Activated CD4-positive, CD25-positive, alpha-beta regulatory T cell treated with anti-CD3 and anti-CD28 coated beads, Interleukin-2, amount 50 U/mL, for 24 hours (primary cell): ENCODE measurements around the gene SNAPC4.
A peak's percentile ranks its signal among the peaks of the same experiment; 100 is the strongest.
"Not testable (repeated sequence)": the region's sequence is repeated elsewhere in the genome, so short reads cannot be mapped to it uniquely, and the experiment has no call there.

Source experiments
- ATAC-seq, 2 donors: fragments of 150-1000 bp; cut with Tn5 transposase; one replicate each; pipeline ENCODE4 v1.10.0; 2021; ENCODE audit warnings: mild to moderate bottlenecking in 1 of 2, moderate library complexity in 1 of 2

Gene SNAPC4

DNA sequence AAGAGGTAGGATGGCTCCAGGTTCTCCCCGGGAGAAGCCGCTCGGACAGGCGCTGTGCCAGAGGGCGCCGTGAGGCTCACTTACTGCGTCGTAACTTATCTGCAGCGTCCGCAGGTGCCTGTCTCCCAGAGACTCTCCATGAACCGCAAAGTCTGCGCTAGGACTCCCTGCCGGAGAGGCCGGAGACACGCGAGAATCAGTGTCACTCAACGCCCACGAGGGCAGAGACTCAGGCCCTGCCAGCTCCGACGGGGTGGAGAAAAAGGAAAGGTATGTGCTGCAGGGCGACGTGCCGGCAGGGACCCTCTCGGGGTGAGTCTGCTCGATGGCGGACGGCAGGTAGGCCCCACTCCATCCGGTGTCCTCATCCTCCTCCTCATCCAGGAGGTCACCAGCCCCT is 7.1 kb upstream of the SNAPC4 start:
- not testable (repeated sequence) for ATAC-seq

DNA sequence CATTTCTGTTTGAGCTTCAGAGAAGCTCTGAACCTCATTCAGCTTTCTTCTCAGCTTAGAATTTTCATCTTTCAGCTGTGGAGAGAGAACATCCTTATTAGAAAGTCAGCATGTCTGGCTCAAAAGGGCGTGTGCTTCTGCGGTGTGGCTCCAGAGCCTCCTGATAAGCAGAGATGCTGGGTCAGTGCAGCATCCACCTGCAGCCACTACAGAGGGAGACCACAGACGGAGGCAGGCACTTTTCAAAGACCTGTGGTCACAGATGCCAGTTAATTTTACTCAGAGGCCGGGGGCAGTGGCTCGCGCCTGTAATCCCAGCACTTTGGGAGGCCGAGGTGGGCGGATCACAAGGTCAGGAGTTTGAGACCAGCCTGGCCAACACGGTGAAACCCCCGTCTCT is 5.9 kb upstream of the SNAPC4 start:
- not testable (repeated sequence) for ATAC-seq

- ATAC-seq, result no peak
These were observed 5.5 kb upstream of the SNAPC4 start for GRCh38 chr9:136405481-136405880.

DNA sequence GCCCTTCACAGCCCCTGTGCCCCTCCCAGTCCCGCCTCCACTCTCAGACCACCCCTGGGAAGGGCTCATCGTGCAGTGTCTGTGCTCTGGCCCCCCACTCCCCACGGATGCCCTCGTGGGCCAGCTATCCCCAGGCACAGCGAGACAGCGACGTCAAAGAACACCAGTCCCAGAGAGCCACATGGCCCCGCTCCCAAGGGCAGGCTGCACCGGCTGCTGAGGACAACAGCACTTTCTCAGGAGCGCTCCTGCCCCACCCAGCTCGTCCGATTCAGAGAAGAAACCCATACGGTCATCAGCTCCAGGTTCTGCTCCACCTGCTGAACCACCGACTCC is 4.8 kb upstream of the SNAPC4 start:
- ATAC-seq, result no peak

- peak; percentile 31 to 40 for ATAC-seq
These were observed 4.2 kb upstream of the SNAPC4 start for GRCh38 chr9:136403915-136404800.

DNA sequence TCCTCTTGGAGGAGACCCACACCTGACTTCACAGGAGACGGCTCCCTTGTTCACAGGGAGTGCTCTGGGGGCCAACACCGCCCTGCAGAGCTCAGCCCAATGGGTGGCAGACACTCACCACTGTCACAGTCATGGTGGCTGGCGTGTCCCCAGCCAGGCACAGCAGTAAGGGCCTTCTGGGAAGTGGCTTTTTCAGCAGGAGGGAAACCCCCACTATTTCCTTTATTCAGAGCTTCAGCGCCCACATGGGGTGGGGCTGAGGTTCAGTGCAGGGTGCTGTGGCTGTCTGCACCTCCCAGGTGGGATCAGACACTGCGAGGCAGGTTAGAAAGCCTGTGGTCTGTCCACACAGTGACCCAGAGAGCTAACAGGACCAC is 3.6 kb upstream of the SNAPC4 start:
- ATAC-seq, result peak; percentile 81

GRCh38 chr9:136402067-136402466 is 2.1 kb upstream of the SNAPC4 start:
- ATAC-seq, result no peak

GRCh38 chr9:136401173-136401922 is 1.4 kb upstream of the SNAPC4 start:
- ATAC-seq, result no peak

- ATAC-seq, result peak; percentile 18 to 31
These were observed 563 bp downstream of the SNAPC4 start for GRCh38 chr9:136399176-136400037.

GRCh38 chr9:136398286-136398685 is 1.7 kb downstream of the SNAPC4 start:
- no peak for ATAC-seq

- no peak for ATAC-seq
These were observed 2.3 kb downstream of the SNAPC4 start for GRCh38 chr9:136397643-136398042.

DNA sequence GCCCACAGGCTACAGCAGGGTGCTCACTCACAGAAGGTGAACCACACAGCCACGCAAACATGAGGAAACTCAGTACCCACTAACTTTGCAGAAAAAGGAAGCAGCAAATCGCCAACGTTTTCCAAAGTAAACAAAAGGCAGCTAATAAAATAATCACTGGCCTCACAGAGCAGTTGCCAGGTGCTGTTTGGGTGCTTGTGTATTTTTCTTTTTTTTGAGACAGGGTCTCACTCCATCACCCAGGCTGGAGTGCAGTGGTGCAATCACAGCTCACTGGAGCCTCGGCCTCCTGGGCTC is 3.8 kb downstream of the SNAPC4 start:
- ATAC-seq, result no peak

- ATAC-seq, result no peak
These were observed 4.4 kb downstream of the SNAPC4 start for GRCh38 chr9:136395345-136396218.

GRCh38 chr9:136395020-136395340 is 5.0 kb downstream of the SNAPC4 start:
- ATAC-seq, result no peak

GRCh38 chr9:136394312-136395019 is 5.5 kb downstream of the SNAPC4 start:
- ATAC-seq, result no peak

- no peak for ATAC-seq
These were observed 6.4 kb downstream of the SNAPC4 start for GRCh38 chr9:136393531-136393930.

GRCh38 chr9:136392538-136393449 is 7.2 kb downstream of the SNAPC4 start:
- ATAC-seq, result no peak

DNA sequence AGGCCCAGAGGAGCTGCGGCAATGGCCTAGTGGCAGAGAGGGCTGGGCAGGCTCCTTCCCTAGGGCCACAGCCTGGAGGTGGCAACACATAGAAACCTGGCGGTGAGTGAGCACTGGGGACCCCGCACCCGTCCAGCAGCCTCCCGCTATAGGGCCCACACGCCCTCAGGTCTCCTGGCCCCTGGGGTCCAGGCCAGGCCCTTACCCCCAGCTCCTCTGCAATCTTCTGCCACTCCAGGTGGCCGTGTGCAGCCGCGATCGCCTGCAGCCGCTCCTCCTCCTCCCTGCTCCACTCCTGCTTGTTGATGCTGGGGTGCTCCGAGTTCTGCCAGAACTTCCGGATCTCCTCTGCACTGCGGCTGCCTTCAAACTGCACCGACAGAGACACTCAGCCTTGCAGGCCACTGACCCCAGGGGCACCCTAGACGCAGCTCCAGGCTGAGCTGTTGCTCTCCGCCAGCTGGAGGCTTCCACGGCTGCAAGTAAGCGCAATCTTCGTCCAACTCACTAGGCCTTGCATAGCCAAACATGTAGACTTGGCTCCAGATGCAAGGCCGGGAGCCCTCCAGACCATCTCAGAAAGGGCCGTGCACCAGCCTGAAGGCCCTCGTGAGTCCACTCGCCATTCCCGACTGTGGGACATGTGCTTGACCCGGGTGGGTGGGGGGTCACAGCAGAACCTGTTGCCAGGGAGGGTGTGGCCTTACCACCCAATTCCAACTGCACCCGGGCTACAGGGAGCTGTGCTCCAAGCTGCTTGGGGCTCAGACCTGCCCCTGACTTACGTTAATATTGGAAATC is 8.0 kb downstream of the SNAPC4 start:
- no peak for ATAC-seq

- no peak for ATAC-seq
These were observed 10.6 kb downstream of the SNAPC4 start for GRCh38 chr9:136389396-136389795.

DNA sequence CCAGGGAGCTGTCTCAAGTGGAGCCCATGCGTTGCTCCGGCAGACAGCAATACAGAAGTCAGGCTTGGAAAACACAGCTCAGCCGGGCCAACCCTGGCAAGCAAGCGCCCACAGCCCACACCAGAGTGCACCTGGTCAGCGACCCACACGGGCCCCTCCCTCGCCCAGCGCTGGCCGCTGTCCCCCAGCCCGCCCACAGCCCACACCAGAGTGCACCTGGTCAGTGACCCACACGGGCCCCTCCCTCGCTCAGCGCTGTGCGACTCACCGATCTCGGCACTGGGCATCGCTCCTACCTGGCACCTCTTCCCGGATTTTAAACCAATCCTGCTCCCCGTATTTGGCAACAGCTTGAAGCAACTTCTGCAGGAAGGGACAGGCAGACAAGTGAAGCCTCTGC is 12.8 kb downstream of the SNAPC4 start:
- ATAC-seq, result no peak
